ENCODE results near the gene TIMP2.

DNA sequence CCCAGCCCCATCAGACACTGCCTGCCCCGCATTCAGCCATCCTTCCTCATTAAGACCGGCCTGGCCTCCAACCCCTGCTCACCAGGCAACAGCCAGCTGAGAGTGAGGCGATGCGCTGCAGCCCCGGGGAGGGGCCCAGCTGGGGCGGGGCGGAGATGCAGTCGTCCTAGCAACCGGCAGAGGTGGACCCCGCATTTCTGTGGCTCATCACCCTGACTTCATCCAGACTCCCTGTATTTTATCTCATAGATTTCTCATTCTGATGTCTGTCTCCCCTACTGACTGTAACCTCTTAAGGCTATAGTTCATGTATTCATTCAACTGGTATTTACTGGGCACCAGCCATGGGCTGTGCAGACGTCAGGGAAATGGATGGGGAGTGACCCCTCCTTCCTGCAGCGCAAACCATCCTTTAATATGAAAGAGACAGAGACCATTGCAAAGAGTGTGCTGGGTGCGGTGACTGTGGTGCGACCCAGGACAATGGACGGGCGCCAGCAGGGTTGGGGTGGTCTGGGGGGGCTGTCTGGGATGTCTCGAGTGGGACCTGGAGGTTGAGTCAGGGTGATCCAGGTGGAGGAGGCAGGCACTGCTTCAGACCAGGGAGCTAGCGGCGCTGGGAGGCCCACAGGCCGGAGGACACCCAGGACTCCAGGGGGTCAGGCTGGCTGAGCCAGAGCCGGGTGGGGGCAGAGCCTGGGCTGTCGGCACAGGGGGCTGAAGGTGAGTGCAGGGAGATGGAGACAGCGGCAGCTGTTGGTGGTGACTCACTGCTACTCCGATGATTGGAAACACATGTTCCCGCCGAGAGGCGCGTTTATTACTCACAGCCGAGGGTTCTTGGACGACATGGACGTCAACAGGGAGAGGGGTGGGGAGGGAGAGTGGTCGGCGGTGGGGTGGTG is 10.5 kb upstream of the TIMP2 start:
- TF ChIP-seq TAF1 (IDR thresholded peaks at IDR 0.05; ENCODE audit: borderline replicate concordance, low read depth, low read length) (no peak), POLR2AphosphoS5 (IDR thresholded peaks at IDR 0.05; ENCODE audit: low read depth, low read length) (no peak), POLR2A (IDR thresholded peaks at IDR 0.05; ENCODE audit: low read depth, low read length) (no peak)
